Peyer's patch (tissue), 4 donors: ENCODE results near the gene CCDC85A.

Experiments
- CTCF ChIP-seq, 6 experiments: fragments of 450-650 bp in 4 of 6; fragments of 200-600 bp in 2 of 6; sonication (generic) in 1 of 6; IDR thresholded peaks; one replicate each; pipeline ENCODE4 v1.5.1; 2017 to 2019; ENCODE audit warnings: antibody characterized with exemption in 6 of 6, mild to moderate bottlenecking in 3 of 6, moderate library complexity in 1 of 6
- POLR2A ChIP-seq, 2 donors: fragments of 450-650 bp; IDR thresholded peaks; one replicate each; pipeline ENCODE4 v1.5.1; 2017; ENCODE audit warnings: antibody characterized with exemption in 2 of 2, mild to moderate bottlenecking in 2 of 2, moderate library complexity in 2 of 2

- TF ChIP-seq CTCF (IDR thresholded peaks at IDR 0.05): no peak
- TF ChIP-seq POLR2A (IDR thresholded peaks at IDR 0.05): no peak
Observed at GRCh38 chr2:56372071-56372656, 188.4 kb downstream of the CCDC85A start.
